T-helper 9 cell (primary cell): ENCODE measurements around the gene RYR2.

Experiments used
- DNase-seq: peaks from one replicate; pipeline ENCODE4 v3.0.0-alpha.2; 2020

RYR2 gene

GRCh38 chr1:237877631-237878030, 835.6 kb downstream of the RYR2 start:
- DNase-seq: no peak

DNA sequence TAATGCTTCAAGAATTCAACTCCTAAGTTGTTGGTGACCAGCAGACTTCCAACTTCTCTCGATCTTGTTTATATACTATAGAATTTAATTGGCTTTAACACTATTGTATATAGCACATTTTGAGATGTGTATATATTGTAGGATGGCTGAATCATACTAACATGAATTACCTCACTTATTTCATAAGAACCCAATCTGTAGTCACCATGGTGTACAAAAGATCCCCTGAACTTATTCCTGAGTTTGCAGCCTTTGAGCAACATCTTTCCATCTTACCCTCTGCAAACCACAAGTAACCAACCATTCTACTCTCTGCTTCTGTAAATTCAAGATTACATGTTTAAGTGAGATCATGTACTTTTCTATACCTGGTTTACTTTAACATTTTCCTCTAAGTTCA, 836.4 kb downstream of the RYR2 start:
- no peak for DNase-seq

DNA sequence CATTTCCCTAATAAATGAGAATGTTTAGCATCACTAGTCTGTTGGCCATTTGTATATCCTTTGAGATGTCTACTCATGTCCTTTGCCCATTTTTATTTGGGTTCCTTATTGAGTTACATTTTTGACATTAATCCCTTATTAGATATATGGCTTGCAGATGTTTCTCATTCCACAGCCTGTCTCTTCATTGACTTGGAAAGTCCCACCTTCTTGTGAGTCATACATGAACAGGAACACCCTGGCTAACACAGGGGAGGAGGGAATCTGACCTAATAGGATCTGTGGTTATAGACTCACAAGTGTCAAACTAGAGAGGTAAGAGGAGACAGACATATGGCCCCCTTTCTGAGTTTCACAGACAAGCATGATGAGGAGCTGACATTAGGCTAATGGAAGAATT, 837.2 kb downstream of the RYR2 start:
- DNase-seq: no peak
